Mesenchymal stem cell (in vitro differentiated cells and primary cell): ENCODE data around the gene ARF1.

Source experiments
- DNase-seq: peaks from one replicate; pipeline ENCODE4 v3.0.0-alpha.2; 2013
- H2AFZ ChIP-seq: one replicate; pipeline ENCODE4 v1.6.1; 2013; ENCODE audit warnings: low read depth, mild to moderate bottlenecking, control low read depth, inconsistent platforms, low read length, moderate library complexity
- H2AK5ac ChIP-seq: 2 replicates; pipeline ENCODE4 v1.6.1; 2013; ENCODE audit warnings: low read length, moderate library complexity, mild to moderate bottlenecking, inconsistent platforms; ENCODE audit not compliant: severe bottlenecking
- H2BK120ac ChIP-seq: one replicate; pipeline ENCODE4 v1.6.1; 2013; ENCODE audit warnings: low read depth, mild to moderate bottlenecking, inconsistent platforms, low read length, moderate library complexity
- H2BK12ac ChIP-seq, 2 experiments: one replicate each; pipeline ENCODE4 v1.6.1; 2013; ENCODE audit warnings: inconsistent platforms in 2 of 2, low read length in 2 of 2, mild to moderate bottlenecking in 2 of 2, moderate library complexity in 2 of 2, control low read depth in 1 of 2
- H2BK15ac ChIP-seq: one replicate; pipeline ENCODE4 v1.6.1; 2013; ENCODE audit warnings: mild to moderate bottlenecking, low read depth, inconsistent platforms; ENCODE audit not compliant: poor library complexity, severe bottlenecking
- H2BK5ac ChIP-seq: 2 replicates; pipeline ENCODE4 v1.6.1; 2013; ENCODE audit warnings: low read depth, mild to moderate bottlenecking, low read length, control low read depth, inconsistent platforms; ENCODE audit not compliant: poor library complexity, severe bottlenecking
- H3K14ac ChIP-seq, 2 experiments: one replicate each; pipeline ENCODE4 v1.6.1; 2013; ENCODE audit warnings: inconsistent platforms in 2 of 2, low read length in 2 of 2, control low read depth in 1 of 2, mild to moderate bottlenecking in 1 of 2, moderate library complexity in 1 of 2
- H3K18ac ChIP-seq, 2 experiments: one replicate each; pipeline ENCODE4 v1.6.1; 2013; ENCODE audit warnings: inconsistent platforms in 2 of 2, low read length in 2 of 2, control low read depth in 1 of 2, low read depth in 1 of 2, mild to moderate bottlenecking in 1 of 2
- H3K23ac ChIP-seq, 2 experiments: one replicate each; pipeline ENCODE4 v1.6.1; 2013; ENCODE audit warnings: inconsistent platforms in 2 of 2, low read length in 2 of 2, mild to moderate bottlenecking in 2 of 2, moderate library complexity in 2 of 2, control low read depth in 1 of 2
- H3K27ac ChIP-seq: 2 replicates; pipeline ENCODE4 v1.5.1; 2013; ENCODE audit warnings: mild to moderate bottlenecking, moderate library complexity, low read length, control low read depth, inconsistent platforms; ENCODE audit not compliant: poor library complexity, severe bottlenecking
- H3K27me3 ChIP-seq, 2 experiments: 2 replicates each; pipeline versions ENCODE4 v1.6.1 to v1.7.0; 2013; ENCODE audit warnings: low read length in 2 of 2, mild to moderate bottlenecking in 2 of 2, moderate library complexity in 2 of 2, control low read depth in 1 of 2, inconsistent platforms in 1 of 2; ENCODE audit not compliant: control insufficient read depth in 1 of 2, insufficient read depth in 1 of 2
- H3K36me3 ChIP-seq, 2 experiments: 2 replicates each; pipeline versions ENCODE4 v1.6.1 to v1.7.0; 2013; ENCODE audit warnings: low read length in 2 of 2, control low read depth in 1 of 2, inconsistent platforms in 1 of 2, low read depth in 1 of 2, mild to moderate bottlenecking in 1 of 2; ENCODE audit not compliant: insufficient read depth in 2 of 2, control insufficient read depth in 1 of 2
- H3K4ac ChIP-seq, 2 experiments: one replicate each; pipeline ENCODE4 v1.6.1; 2013; ENCODE audit warnings: inconsistent platforms in 2 of 2, low read length in 2 of 2, mild to moderate bottlenecking in 2 of 2, moderate library complexity in 2 of 2, control low read depth in 1 of 2, low read depth in 1 of 2
- H3K4me1 ChIP-seq: 2 replicates; pipeline ENCODE4 v1.6.1; 2013; ENCODE audit warnings: low read depth, low read length, control low read depth; ENCODE audit not compliant: control insufficient read depth, insufficient read depth
- H3K4me2 ChIP-seq: 2 replicates; pipeline ENCODE4 v1.6.1; 2013; ENCODE audit warnings: low read length, mild to moderate bottlenecking, inconsistent platforms; ENCODE audit not compliant: poor library complexity, severe bottlenecking
- H3K4me3 ChIP-seq, 2 experiments: 2 replicates each; pipeline versions ENCODE4 v1.5.1 to v1.7.0; 2013; ENCODE audit warnings: low read length in 2 of 2, mild to moderate bottlenecking in 2 of 2, control low read depth in 1 of 2, low read depth in 1 of 2; ENCODE audit not compliant: insufficient read depth in 1 of 2
- H3K79me1 ChIP-seq: replicated peaks from 2 replicates; pipeline ENCODE4 v1.6.1; 2013; ENCODE audit warnings: mild to moderate bottlenecking, control low read depth, low read length, inconsistent platforms; ENCODE audit not compliant: poor library complexity, severe bottlenecking
- H3K9ac ChIP-seq: 2 replicates; pipeline ENCODE4 v1.7.0; 2013; ENCODE audit warnings: mild to moderate bottlenecking, low read length, moderate library complexity
- H3K9me3 ChIP-seq: 2 replicates; pipeline ENCODE4 v1.7.0; 2013; ENCODE audit warnings: mild to moderate bottlenecking, low read length; ENCODE audit not compliant: control insufficient read depth
- H4K8ac ChIP-seq: one replicate; pipeline ENCODE4 v1.6.1; 2013; ENCODE audit warnings: inconsistent platforms, mild to moderate bottlenecking, low read length, moderate library complexity
- H4K91ac ChIP-seq: one replicate; pipeline ENCODE4 v1.6.1; 2013; ENCODE audit warnings: mild to moderate bottlenecking, low read length, inconsistent platforms
- WGBS: methylation state at CpG from one replicate; pipeline ENCODE4 v1.1.7; 2013; ENCODE audit warnings: mixed read lengths; 5-methylcytosine and 5-hydroxymethylcytosine counted together

ARF1 gene

DNA sequence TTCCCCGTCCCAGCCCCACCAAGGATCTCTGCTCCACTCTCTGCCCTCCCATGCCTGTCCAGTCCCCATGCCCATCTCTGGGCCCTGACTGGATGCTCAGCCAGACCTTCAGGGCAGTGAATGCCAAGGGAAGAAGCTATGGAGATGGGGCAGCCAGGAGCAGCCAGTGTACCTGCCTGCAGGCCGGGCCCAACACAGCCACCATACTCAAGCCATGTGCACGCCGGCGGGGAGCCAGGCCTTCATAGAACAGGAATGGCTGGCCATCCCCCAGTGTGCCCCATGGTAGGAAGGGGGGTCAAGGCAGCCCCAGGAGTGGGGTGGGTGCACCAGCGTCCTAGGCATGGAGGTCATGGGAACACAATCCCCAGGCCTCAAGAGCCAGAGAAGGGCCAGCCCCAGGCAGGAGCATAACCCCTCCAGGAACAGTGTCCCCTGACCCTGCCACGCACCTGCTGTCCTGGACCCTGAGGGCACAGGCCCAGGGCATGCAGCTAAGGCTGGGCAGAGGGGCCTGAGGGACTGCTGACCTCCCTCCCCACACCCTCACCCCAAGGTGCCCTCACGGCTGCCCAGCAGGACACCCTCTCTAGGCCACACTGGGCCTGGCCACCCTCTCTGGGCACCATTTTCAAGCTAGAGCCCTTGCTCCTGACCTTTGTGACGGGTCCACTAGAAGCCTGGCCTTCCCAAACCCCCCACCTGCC is 20.3 kb upstream of the ARF1 start:
- H2AFZ ChIP-seq: no peak overlapping the region
- WGBS: 86% methylated on average over 9 of the region's 9 CpGs
- H4K8ac ChIP-seq: no peak overlapping the region
- H3K9me3 ChIP-seq: no peaks in the 10 kb centered on the region
- H3K27ac ChIP-seq: no peak overlapping the region
- no peaks in the 10 kb centered on the region for H3K79me1 ChIP-seq
- no peak overlapping the region for H2AK5ac ChIP-seq
- H2BK12ac ChIP-seq: no peak overlapping the region
- peak overlapping the region; percentile 28 for H4K91ac ChIP-seq
- H3K4me2 ChIP-seq: no peak overlapping the region
- H2BK15ac ChIP-seq: no peak overlapping the region
- peaks cover 27 to 92% of the 10 kb centered on the region in 2 experiments for H3K27me3 ChIP-seq
- DNase-seq: no peak
- H2BK120ac ChIP-seq: no peak overlapping the region
- no peak overlapping the region for H3K18ac ChIP-seq
- H3K4me3 ChIP-seq: no peak overlapping the region
- H3K9ac ChIP-seq: no peak overlapping the region
- H3K14ac ChIP-seq: no peak overlapping the region
- H3K4ac ChIP-seq: no peak overlapping the region
- H3K4me1 ChIP-seq: peaks cover 1% of the 10 kb centered on the region
- no peak overlapping the region for H2BK5ac ChIP-seq
- H3K36me3 ChIP-seq: peaks cover 0 to 3% of the 10 kb centered on the region in 2 experiments
- H3K23ac ChIP-seq: no peak overlapping the region

GRCh38 chr1:228062812-228063211 is 19.7 kb upstream of the ARF1 start:
- no peak overlapping the region for H2BK15ac ChIP-seq
- H3K4me2 ChIP-seq: no peak overlapping the region
- H3K27me3 ChIP-seq: peaks cover 32 to 92% of the 10 kb centered on the region in 2 experiments
- H3K4me1 ChIP-seq: peaks cover 3% of the 10 kb centered on the region
- H2BK5ac ChIP-seq: no peak overlapping the region
- H4K91ac ChIP-seq: no peak overlapping the region
- no peak overlapping the region for H3K4ac ChIP-seq
- H2BK12ac ChIP-seq: no peak overlapping the region
- H2AK5ac ChIP-seq: no peak overlapping the region
- no peaks in the 10 kb centered on the region for H3K9me3 ChIP-seq
- no peak overlapping the region for H2AFZ ChIP-seq
- H3K36me3 ChIP-seq: peaks cover 0 to 3% of the 10 kb centered on the region in 2 experiments
- 64% methylated on average over 4 of the region's 4 CpGs for whole genome bisulfite sequencing
- H3K14ac ChIP-seq: no peak overlapping the region
- no peak for DNase-seq
- H4K8ac ChIP-seq: no peak overlapping the region
- no peak overlapping the region for H3K18ac ChIP-seq
- no peak overlapping the region for H3K9ac ChIP-seq
- no peak overlapping the region for H3K23ac ChIP-seq
- no peak overlapping the region for H3K4me3 ChIP-seq
- H3K27ac ChIP-seq: no peak overlapping the region
- no peaks in the 10 kb centered on the region for H3K79me1 ChIP-seq
- H2BK120ac ChIP-seq: no peak overlapping the region

DNA sequence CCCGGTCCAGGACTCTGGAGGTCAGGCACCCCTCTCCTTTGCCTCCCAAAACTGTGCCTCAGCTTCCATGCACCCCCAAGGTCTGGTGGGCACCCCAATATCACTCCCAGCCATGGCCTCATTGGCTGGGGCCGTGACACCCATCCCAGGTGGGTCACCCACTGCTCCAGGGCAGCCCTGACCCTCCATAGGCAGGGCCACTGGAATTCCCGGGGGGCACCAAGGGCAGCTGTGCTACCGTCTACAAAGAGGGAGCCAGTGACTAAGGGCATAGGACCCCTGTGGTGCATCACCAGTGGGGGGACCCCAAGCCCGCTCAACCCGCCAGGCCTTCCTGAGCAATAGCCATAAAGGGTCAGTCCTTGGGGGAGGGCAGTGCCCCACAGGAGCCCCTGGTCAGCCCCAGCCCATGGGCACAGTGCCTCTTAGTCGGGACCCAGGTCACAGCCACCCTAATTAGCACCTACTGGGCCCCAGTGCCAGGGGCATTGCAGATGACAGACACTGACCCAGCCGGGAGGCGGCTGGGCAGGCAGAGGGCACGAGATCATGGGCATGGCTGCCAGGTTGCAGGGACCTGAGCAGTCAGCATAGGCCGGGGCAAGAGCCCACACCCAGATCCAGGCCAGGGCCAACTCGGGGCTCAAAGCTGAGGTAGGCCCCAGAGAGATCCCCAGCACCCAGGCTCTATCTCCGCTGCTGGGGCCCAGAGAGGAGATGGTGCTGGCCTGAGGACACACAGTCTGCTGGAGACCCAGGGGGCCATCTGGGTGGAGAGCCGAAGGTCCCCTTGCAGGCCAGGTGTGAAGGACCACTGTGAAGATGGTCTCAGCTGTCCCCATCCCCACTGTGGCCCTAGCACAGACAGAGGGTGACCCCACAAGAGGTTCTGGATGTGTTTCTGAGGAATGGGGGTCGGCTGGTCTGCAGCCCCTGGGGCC is 19.0 kb upstream of the ARF1 start:
- Histone ChIP-seq H3K27me3 (peaks cover 36 to 92% of the 10 kb centered on the region in 2 experiments), H4K91ac (no peak overlapping the region), H3K4me2 (no peak overlapping the region), H3K4ac (no peak overlapping the region), H2BK5ac (no peak overlapping the region), H3K4me1 (peaks cover 2% of the 10 kb centered on the region), H3K14ac (no peak overlapping the region), H2BK120ac (no peak overlapping the region), H3K79me1 (no peaks in the 10 kb centered on the region), H2BK15ac (no peak overlapping the region), H3K23ac (no peak overlapping the region), H3K9me3 (no peaks in the 10 kb centered on the region), H3K4me3 (no peak overlapping the region), H2BK12ac (no peak overlapping the region), H2AK5ac (no peak overlapping the region), H4K8ac (no peak overlapping the region), H3K18ac (no peak overlapping the region), H3K9ac (no peak overlapping the region), H2AFZ (no peak overlapping the region), H3K36me3 (peaks cover 0 to 3% of the 10 kb centered on the region in 2 experiments), H3K27ac (no peak overlapping the region)
- no peak for DNase-seq
- WGBS: 80% methylated on average over 15 of the region's 15 CpGs

GRCh38 chr1:228064296-228064695 is 18.2 kb upstream of the ARF1 start:
- no peak overlapping the region for H2AFZ ChIP-seq
- H3K23ac ChIP-seq: no peak overlapping the region
- H3K4me3 ChIP-seq: no peak overlapping the region
- H3K9ac ChIP-seq: no peak overlapping the region
- H2BK5ac ChIP-seq: no peak overlapping the region
- no peak overlapping the region for H2BK120ac ChIP-seq
- peaks cover 2% of the 10 kb centered on the region for H3K4me1 ChIP-seq
- no peak overlapping the region for H3K4me2 ChIP-seq
- no peak overlapping the region for H2BK12ac ChIP-seq
- peaks cover 40 to 91% of the 10 kb centered on the region in 2 experiments for H3K27me3 ChIP-seq
- H4K91ac ChIP-seq: no peak overlapping the region
- no peak overlapping the region for H2AK5ac ChIP-seq
- DNase-seq: no peak
- no peaks in the 10 kb centered on the region for H3K36me3 ChIP-seq
- no peak overlapping the region for H3K14ac ChIP-seq
- no peak overlapping the region for H2BK15ac ChIP-seq
- no peak overlapping the region for H3K27ac ChIP-seq
- no peak overlapping the region for H3K18ac ChIP-seq
- H3K79me1 ChIP-seq: no peaks in the 10 kb centered on the region
- H3K4ac ChIP-seq: no peak overlapping the region
- no peak overlapping the region for H4K8ac ChIP-seq
- no peaks in the 10 kb centered on the region for H3K9me3 ChIP-seq
- 40% methylated on average over 8 of the region's 8 CpGs for WGBS
